Stimulated activated CD8-positive, alpha-beta memory T cell treated with anti-CD3 and anti-CD28 coated beads, Interleukin-4, amount 100 ng/mL, for 24 hours (primary cell): ENCODE data around the gene KLK5.

Experiments
- DNase-seq: peaks from one replicate; pipeline ENCODE4 v3.0.0-alpha.2; 2020; ENCODE audit warnings: low read depth

Gene KLK5

DNA sequence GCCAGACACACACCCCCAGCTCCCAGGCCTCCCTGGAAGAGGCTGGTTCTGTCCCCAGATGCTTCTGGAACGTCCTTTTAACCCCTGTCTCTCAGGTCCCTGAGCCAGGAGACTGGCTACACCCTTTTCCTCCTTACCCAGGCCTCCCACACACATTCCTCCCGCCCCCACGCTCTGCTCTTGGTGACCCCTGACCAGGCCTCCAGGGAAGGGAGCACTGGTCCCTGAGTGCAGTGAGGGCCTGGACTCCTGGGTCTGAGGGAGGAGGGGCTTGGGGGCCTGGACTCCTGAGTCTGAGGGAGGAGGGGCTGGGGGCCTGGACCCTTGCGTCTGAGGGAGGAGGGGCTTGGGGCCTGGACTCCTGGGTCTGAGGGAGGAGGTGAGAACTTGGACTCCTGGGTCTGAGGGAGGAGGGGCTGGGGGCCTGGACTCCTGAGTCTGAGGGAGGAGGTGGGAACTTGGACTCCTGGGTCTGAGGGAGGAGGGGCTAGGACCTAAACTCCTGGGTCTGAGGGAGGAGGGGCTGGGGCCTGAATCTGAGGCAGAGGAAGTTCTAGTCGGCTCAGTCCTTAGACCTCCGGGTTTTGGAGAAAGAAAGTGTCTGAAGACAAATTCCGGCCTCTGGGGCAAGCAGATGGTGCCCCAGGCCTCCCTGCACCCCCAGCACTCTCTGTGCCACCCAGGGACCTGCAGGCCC is 16.0 kb upstream of the KLK5 start:
- no peak for DNase-seq

DNA sequence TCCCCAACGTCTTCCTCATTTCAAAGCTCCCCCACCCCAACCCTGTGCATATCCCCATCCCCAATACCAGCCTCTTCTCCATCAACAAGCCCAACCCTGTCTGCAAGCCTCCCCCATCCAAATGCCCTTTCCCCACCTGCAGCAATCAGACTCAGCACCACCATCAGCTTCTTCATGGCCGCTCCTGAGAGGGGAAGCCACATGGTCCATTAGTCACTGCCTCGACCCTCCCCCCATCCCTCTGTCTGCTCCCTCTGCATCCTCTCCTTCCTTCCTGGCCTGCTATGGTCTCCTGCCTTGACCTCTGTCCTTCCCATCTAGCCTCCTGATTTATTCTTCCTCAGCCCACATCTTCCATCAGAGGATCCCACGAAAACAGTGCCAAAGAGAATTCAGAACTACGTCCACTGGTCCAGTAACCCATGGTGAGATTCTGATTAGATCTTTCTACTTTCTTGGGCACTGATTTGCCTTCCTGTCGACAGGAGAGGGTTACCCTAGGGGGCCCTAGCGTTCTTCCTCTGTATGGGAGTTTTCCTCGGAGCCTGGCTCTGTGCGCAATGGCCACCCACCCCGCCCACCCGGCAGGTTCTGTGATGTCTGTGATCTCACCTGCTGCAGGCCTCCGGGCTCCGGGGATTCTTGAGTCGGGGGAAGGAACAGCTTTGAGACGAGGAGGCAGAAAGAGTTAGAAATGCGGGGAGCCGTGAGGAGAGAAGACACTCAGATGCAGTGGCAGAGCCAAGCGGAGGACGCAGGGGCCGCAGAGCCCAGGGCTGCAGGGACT is 15.3 kb upstream of the KLK5 start:
- DNase-seq = no peak

DNA sequence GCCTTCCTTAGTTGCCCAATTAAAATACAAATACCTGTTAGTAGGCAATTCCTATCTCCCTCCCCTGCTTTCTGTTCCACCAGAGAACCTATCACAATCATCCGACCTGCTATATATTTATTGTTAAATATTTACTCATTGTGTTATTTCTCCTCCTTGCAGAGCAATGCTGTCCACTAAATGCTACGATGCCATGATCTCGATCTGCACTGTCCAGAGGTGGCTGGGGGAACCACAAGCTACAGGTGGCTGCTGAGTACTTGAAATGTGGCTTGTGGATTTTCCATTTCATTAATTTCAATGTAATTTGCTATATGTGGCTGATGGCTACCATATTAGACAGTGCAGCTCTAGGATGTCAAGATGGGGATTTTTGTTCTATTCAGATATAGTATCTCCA is 11.4 kb upstream of the KLK5 start:
- DNase-seq = no peak

DNA sequence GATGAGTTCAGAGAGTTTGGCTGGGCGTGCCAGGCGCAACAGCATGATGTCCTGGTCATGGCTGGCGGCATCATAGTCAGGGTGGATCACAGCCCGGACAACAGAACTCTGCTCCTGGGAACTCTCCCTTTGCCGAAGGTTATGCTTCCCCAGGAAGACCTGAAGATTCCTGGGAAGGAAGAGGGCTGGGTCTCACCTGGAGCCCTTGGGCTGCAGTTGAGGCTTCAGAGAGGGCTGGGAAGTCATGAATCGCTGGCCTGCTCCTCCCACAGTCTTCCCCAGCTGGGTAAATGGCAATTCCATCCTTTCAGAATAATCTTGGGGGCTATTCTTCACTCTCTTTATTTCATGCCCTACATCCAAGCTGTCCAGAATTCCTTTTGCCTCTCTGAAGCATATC is 10.5 kb upstream of the KLK5 start:
- no peak for DNase-seq

DNA sequence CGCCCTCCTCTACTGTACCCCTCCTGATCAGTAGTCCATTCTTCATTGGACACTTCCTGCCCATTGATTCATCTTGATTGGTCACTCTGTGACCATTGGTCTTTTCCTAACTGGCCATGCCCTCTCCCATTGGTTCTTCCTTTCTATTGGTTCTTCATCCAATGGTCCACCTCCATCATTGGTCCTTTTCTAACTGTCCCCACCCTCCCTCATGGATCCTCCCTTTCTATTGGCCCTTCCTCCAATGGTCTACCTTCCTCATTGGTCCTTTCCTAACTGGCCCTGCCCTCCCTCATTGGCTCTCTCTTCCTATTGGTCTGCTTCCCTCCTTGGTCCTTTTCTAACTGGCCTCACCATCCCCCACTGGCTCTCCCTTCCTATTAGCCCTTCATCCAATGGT is 9.4 kb upstream of the KLK5 start:
- no peak for DNase-seq

DNA sequence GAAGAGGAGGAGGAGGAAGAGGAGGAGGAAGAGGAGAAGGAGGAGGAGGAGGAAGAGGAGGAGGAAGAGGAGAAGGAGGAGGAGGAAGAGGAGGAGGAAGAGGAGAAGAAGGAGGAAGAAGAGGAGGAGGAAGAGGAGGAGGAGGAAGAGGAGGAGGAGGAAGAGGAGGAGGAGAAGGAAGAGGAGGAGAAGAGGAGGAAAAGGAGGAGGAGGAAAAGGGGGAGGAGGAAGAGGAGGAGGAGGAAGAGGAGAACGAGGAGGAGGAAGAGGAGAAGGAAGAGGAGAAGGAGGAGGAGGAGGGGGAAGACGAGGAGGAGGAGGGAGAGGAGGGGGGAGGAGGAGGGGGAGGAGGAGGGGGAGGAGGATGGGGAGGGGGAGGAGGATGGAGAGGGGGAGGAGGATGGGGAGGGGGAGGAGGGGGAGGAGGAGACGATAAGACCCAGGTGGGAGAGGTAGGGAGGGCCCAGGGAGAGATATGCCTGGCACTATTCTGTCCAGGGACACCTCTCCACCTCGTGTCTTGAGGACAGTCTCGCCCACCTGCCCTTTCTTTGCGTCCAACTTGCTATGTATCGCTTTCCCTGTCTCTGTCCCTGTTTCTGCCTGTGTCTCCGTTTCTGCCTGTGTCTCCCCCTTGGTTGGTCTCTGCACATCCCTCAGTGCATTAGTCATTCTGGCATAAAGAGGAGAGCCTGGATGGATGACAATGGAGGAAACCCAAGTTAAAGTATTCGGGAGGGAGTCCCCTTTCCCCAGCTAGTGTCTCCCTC is 7.1 kb upstream of the KLK5 start:
- DNase-seq = no peak

DNA sequence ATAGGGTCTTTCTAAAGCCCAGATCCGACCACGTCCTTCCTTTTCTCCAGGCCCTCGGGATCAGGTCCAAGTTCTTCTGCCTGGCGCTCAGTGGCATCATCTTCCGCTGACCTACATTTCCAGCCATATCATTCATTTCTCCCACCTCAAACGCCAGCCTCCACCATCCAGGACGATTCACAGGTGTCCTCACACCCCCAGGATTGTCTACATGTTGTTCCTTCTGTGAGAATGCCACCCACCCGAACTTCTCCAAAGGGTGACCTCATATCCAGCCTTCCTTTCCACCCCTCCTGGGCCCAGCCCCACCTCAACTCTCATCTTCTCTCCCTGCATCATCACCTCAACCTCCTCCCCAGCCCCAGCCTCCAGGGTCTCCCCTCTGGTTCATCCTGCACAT is 4.7 kb upstream of the KLK5 start:
- no peak for DNase-seq

DNA sequence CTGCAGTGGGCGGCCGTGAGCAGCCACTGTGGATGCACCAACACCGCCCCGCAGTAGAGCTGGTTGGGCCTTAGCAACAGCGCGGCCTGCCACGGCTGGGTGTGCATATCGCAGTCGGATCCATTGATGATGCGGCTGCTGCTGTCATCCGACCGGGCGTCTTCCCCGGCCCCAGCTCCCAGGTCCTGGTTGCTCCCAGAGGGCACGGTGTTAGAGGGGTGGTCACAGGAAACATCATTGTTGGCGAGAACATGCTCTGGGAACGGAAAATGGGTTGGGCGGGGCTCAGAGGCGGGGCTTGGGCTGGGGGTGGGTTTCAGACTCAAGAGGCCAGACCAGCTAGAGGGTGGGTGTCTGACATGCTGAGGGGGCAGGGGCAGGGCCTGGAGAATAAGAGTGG is 3.0 kb downstream of the KLK5 start:
- no peak for DNase-seq

DNA sequence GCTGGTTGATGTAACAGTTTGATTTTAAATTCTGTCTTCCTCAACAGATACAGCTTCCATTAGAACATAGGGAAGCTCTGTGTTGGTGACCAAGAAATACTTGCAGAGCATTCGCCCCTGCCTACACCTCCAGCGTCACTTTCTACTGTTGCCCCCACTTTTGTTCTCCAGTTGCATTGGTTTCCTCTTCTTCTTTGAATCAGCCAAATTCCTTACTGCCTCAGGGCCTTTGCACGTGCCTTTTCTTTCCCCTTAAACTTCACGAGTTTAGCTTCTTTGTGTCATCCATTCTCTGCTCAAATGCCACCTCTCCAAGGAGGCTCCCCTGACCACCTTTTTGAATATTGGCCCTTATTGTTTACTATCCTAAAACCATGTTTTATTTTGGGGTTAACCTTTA is 5.7 kb downstream of the KLK5 start:
- no peak for DNase-seq

DNA sequence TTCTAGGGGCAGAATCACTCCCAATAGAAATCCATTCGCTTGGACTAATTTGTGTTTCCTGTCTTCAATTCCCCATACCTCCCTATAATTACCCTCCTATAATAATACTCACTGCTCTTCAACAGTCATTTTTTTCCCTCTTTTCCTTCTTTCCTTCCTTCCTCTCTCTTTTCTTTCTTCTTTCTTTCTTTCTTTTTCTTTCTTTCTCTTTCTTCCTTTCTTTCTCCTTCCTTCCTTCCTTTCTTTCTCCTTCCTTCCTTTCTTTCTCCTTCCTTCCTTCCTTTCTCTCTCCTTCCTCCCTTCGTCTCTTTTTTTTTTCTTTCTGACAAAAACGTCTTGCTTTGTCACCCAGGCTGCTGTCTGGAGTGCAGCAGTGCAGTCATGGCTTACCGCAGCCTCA is 8.0 kb downstream of the KLK5 start:
- DNase-seq = no peak

DNA sequence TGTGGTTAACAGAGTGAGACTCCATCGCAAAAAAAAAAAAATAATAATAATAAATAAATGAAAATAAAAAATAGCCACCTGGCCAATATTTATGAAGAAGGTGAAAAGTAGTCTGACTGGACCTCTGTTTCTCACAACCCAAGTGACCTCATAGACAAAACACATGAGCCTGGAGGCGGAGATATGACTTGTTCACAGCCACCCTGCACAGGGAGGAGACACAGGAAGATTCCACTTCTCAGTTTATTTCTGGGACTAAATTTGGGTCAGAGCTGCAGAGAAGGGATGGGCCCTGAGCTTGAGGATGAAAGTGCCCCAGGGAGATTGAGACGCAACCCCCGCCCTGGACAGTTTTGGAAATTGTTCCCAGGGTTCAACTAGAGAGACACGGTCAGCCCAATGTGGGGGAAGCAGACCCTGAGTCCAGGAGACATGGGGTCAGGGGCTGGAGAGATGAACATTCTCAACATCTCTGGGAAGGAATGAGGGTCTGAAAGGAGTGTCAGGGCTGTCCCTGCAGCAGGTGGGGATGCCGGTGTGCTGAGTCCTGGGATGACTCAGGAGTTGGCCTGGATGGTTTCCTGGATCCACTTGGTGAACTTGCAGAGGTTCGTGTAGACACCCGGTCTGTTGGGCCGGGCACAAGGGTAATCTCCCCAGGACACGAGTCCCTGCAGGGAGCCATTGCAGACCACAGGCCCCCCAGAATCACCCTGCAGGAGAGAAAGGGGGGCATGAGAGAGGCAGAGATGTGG is 9.6 kb downstream of the KLK5 start:
- DNase-seq = no peak

DNA sequence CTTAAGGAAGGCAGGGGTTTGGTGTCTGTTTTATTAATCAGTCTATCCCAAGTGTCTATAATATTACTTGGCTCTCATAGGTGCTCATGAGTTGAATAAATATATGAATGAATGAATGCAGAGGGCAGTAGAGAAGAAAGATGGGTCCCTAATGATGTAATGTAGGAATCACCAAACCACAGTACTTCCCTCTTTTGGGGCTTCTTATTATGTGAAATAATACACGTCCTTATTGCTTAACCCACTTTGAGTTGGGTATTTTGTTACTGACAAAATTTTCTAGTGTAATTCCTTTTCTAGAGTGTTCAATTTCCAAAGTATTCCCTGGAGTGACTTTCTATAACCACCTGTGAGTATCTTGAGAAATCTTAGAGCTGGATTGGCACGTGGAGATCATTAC is 13.2 kb downstream of the KLK5 start:
- no peak for DNase-seq

DNA sequence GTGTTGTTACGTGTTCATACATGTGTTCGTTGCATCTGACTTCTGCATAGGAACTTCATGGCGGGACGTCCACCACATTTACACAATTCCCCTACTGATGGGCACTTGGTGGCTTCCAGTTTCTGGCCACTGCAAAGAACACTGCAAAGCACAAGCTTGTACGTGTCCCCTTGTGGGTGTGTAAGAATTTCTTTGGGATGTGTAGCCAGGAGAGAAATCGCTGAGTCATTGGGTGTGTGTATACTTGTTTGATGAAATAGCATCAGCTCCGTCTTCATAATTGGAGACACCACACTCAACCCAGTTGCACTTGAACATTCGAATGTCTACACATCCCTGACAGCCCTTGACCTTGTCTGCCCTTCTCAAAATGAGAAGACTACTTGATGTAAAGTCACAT is 19.2 kb downstream of the KLK5 start:
- no peak for DNase-seq

DNA sequence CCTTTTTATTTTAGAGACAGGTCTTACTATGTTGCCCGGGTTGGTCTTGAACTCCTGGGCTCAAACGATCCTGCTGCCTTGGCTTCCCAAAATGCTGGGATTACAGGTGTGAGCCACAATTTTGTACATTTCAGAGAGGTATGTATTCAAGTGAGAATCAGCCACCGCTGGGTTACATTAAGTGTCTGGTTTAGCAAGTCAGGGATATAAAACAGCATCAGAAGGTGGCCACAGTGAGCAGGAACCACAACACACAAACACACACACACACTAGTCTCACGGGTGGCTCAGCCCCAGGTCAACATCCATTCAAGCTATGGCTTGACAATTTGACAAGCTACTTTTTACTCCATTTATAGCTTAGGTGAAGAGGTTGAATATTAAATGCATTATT is 20.2 kb downstream of the KLK5 start:
- DNase-seq = no peak

DNA sequence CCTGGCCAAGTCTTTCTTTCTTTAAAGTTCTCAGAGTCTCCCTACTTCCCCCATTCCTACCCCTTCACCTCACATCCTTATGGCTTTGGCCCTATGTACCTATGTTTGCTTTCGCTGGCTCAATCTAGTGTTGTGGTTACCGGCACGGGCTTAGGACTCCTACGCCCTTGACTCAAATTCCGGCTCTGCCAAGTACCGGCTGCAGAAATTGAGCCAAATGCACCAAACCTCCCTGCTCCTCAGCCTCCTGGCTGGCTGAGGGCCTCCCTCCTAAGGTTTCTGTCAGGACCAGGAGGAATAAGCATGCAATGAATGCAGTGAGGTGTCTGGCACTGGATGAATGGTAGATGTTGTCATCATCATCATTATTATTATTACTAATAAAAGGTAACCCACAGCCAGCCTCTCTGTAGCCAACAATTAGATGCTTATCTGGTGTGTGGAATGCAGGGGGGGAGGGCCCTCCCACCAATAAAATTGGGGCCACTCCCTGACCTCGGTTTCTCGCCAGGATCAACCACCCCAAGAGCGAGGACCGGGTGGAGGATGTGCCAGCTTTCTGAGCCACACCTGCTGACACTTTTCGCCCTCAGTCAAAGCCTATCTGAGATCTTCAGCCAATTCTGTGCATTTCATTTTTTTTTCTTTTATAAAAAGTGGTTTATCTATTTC is 20.7 kb downstream of the KLK5 start:
- DNase-seq = no peak

DNA sequence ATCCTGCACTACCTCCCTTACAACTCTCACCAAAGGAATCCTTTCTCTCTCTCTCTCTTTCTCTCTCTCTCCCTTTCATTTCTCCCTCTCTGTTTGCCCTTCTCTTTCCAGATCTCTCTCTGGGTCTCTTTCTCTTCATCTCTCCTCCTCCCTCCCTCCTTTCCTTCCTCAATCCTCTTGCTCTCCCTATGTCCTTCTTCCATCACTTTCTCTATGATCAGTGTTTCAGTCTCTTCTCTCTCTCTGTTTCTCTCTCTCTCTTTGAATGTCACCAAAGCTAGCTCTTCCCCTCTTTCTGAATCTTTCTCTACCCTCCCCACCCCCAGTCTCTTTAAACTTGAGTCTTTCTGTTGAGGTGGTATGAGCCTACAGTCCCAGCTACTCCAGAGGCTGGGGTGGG is 21.8 kb downstream of the KLK5 start:
- no peak for DNase-seq

DNA sequence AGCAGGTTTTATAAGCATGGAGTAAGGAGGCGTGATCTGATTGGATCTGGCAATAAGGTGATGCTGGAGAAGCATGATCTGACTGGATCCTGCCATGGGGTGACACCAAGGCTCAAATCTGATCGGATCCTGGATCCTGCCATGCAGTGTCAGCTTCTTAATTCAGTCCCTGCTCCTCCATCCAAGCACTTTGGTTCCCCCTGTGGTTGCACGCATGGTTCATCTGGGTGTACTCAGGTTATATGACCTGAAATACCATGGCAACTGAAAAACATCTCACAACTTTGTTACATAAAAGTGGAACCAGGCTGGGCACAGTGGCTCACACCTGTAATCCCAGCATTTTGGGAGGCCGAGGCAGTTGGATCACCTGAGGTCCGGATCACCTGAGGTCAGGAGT is 24.0 kb downstream of the KLK5 start:
- DNase-seq = no peak

DNA sequence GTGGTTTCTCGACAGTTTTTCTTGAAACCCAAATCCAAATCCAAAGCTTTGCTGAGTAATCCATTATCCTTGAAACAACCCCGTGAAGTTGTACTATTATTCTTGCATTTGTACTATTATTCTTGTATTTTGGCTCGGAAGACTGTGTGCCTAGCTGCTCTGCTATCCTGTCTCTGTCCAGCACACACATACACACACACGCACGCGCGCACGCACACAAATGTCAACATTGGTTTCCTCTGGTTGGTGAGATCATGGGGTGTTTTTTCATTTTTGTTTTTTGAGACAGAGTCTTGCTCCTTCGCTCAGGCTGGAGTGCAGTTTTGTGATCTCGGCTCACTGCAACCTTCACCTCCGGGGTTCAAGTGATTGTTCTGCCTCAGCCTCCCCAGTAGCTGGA is 26.7 kb downstream of the KLK5 start:
- no peak for DNase-seq

DNA sequence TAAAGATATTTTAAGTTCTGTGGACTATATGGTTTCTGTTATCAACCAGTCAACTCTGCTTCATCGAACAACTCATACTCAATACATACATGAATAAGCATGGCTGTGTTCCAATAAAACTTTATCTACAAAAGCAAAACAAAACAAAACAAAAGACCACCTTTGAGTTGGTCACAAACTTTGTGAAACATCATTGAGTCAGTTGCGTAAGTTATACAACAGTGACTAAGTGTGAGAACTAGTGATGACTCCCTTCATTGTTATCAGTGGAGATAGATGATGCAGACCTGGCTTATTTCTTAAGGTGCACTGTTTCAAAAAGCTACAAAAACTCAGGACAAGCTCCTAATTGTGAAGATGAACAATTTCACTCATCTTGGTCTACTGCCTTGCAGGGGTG is 27.1 kb downstream of the KLK5 start:
- DNase-seq = no peak

DNA sequence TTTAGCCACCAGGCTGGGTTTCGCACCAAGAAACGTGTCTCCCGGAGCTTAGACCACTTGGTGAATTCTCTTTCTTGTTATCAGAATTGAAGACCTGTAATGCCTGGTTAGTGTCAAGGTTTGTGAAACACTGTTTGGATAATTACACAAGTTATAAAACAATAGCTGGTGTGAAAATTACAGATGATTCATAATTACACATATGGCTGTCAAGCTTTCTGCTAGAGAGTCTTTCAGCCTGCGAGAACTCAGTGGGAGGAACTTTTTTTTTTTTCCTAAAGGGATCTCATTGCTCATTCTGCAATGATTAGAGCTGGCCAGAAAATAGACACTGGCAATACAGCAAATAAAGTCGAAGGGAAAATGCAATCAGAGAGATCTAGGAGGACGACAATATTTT is 28.3 kb downstream of the KLK5 start:
- no peak for DNase-seq

DNA sequence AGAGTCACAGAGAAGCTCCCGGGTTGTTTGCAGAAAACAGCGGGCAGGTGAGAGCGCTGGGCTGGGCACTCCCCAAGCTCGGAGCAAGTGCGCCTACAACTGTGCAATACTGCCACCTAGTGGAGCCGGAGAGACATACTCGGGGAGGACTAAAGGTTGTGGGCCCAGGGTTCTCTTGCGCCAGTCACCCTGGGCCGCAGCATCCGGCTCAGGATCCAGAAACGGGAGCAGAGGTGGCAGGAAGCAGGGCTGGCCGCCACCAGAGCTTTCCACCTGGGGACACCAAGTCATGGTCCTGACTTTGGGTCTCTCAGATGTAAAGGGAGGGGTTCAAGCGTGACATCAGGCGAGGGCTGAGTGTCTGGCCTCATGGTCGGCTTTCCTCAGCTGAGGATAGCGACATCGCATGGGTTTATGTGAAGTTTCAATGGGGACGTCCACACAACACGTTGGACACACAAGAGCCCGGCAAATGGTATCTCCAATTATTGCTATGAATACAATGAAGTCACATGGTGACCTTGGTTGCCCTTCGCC is 30.5 kb downstream of the KLK5 start:
- peak; percentile 58 for DNase-seq
